Stomach (tissue), 9 donors: ENCODE data around the gene ELOVL1. TPM values are rescaled to one million over a fixed set of nuclear protein-coding genes. Genes with fewer than 3 reads are reported as not detected.
A peak's percentile ranks its signal among the peaks of the same experiment; 100 is the strongest.

Experiments used
- DNase-seq, 2 donors: peaks; one replicate each; pipeline versions ENCODE4 v3.0.0 to v3.0.0-alpha.2; 2013 to 2019
- H3K27ac ChIP-seq, 5 donors: fragments of 200-600 bp in 4 of 5; sonication (generic) in 4 of 5; one replicate each; pipeline ENCODE4 v1.5.1; 2013 to 2019; ENCODE audit warnings: mild to moderate bottlenecking in 1 of 5, moderate library complexity in 1 of 5
- H3K27me3 ChIP-seq, 3 donors: fragments of 200-600 bp; sonication (generic); one replicate each; pipeline ENCODE4 v1.5.1; 2017 to 2019; ENCODE audit warnings: mixed run types in 1 of 3
- H3K36me3 ChIP-seq, 4 donors: fragments of 200-600 bp; sonication (generic); 1 replicate in 3 of 4; 2 replicates in 1 of 4; pipeline ENCODE4 v1.5.1; 2016 to 2019
- H3K4me1 ChIP-seq, 4 donors: fragments of 200-600 bp; sonication (generic); one replicate each; pipeline ENCODE4 v1.5.1; 2016 to 2019
- H3K4me3 ChIP-seq, 4 donors: fragments of 200-600 bp; sonication (generic) in 3 of 4; one replicate each; pipeline ENCODE4 v1.5.1; 2016 to 2019; ENCODE audit warnings: mild to moderate bottlenecking in 1 of 4
- H3K9me3 ChIP-seq, 4 donors: fragments of 200-600 bp; sonication (generic); one replicate each; pipeline ENCODE4 v1.5.1; 2016 to 2019
- CTCF ChIP-seq, 7 experiments: fragments of 450-650 bp in 4 of 7; fragments of 200-600 bp in 3 of 7; sonication (generic) in 3 of 7; IDR thresholded peaks; one replicate each; pipeline ENCODE4 v1.5.1; 2016 to 2019; ENCODE audit warnings: antibody characterized with exemption in 7 of 7, control low read depth in 2 of 7, mild to moderate bottlenecking in 1 of 7
- EP300 ChIP-seq: sonication (generic); formaldehyde crosslinking; IDR thresholded peaks from one replicate; pipeline ENCODE4 v1.6.1; 2017; ENCODE audit warnings: antibody characterized with exemption
- POLR2A ChIP-seq, 4 donors: fragments of 450-650 bp; IDR thresholded peaks; one replicate each; pipeline ENCODE4 v1.6.1; 2016; ENCODE audit warnings: antibody characterized with exemption in 4 of 4, control low read depth in 2 of 4, mild to moderate bottlenecking in 1 of 4, moderate library complexity in 1 of 4
- POLR2AphosphoS5 ChIP-seq, 3 donors: sonication (generic); formaldehyde crosslinking; IDR thresholded peaks; one replicate each; pipeline ENCODE4 v1.6.1; 2016; ENCODE audit warnings: antibody characterized with exemption in 3 of 3
- WGBS, 5 donors: extraction: QIAGEN DNeasy Blood & Tissue Kit in 3 of 5; methylation state at CpG; one replicate each; pipeline versions ENCODE4 v1.1.5 to v1.1.7; 2013 to 2018; 5-methylcytosine and 5-hydroxymethylcytosine counted together
- intact Hi-C: fragments of 100-400 bp; cut with DNase I; formaldehyde crosslinking; loops from one replicate; pipeline ENCODE4 v1.15.1; 2023; ENCODE audit warnings: low total_unique reads
- polyA plus RNA-seq, 3 donors: library from polyadenylated mRNA; stranded (reverse); fragments of 200-250 nt; gene quantifications; one replicate each; pipeline ENCODE4 v1.2.3, GENCODE V29; 2013
- total RNA-seq, 5 donors: library from RNA; depleted of rRNA; stranded (reverse); fragments of >200 nt; gene quantifications; one replicate each; pipeline versions ENCODE4 v1.1.0 to v1.2.3, GENCODE V29; 2014 to 2016
- donor health status: healthy with polysubstance abuse.
- donor health status: Bipolar disorder and iron deficiency.
- donor health status: healthy.

Gene ELOVL1
- total and polyA plus RNA-seq, 8 donors, result 7.6 to 109 (median 55.7) TPM

GRCh38 chr1:43329995-43330751 is 37.6 kb downstream of the ELOVL1 start:
- Histone ChIP-seq H3K9me3 (peaks cover 0 to 14% (median 8%) of the 10 kb centered on the region in 4 donors), H3K4me1 (peaks cover 0 to 11% (median 3%) of the 10 kb centered on the region in 4 donors), H3K27ac (peak overlapping the region in 1 of 5 donors; percentile 7), H3K27me3 (no peaks in the 10 kb centered on the region), H3K36me3 (no peaks in the 10 kb centered on the region), H3K4me3 (no peak overlapping the region)
- WGBS, 5 donors, result 43 to 55% (median 54%) methylated on average over 6 of the region's 6 CpGs
- DNase-seq, result peak in 1 of 2 donors; percentile 77
- TF ChIP-seq POLR2AphosphoS5 (IDR thresholded peaks at IDR 0.05), result no peak
- TF ChIP-seq EP300, result no peak
- no peak for TF ChIP-seq POLR2A (IDR thresholded peaks at IDR 0.05)
- no peak for TF ChIP-seq CTCF (IDR thresholded peaks at IDR 0.05)
- intact Hi-C loops, result no loop called here

GRCh38 chr1:43327549-43328292 is 40.1 kb downstream of the ELOVL1 start:
- Histone ChIP-seq H3K27me3 (no peaks in the 10 kb centered on the region), H3K27ac (no peak overlapping the region), H3K9me3 (peaks cover 0 to 20% (median 12%) of the 10 kb centered on the region in 4 donors), H3K36me3 (no peaks in the 10 kb centered on the region), H3K4me1 (peaks cover 0 to 11% (median 3%) of the 10 kb centered on the region in 4 donors), H3K4me3 (no peak overlapping the region)
- 95 to 98% (median 95%) methylated on average over 1 of the region's 1 CpG for WGBS, 5 donors
- intact Hi-C loops, result no loop called here
- TF ChIP-seq POLR2A (IDR thresholded peaks at IDR 0.05) (no peak), CTCF (IDR thresholded peaks at IDR 0.05) (no peak), EP300 (no peak), POLR2AphosphoS5 (IDR thresholded peaks at IDR 0.05) (no peak)
- no peak for DNase-seq

- no peak for DNase-seq
- intact Hi-C loops, result no loop called here
- H3K36me3 ChIP-seq, result no peaks in the 10 kb centered on the region
- no peaks in the 10 kb centered on the region for H3K27me3 ChIP-seq
- peaks cover 0 to 10% (median 3%) of the 10 kb centered on the region in 4 donors for H3K4me1 ChIP-seq
- TF ChIP-seq POLR2A (IDR thresholded peaks at IDR 0.05) (no peak), POLR2AphosphoS5 (IDR thresholded peaks at IDR 0.05) (no peak), CTCF (IDR thresholded peaks at IDR 0.05) (no peak), EP300 (no peak)
- no peak overlapping the region for H3K27ac ChIP-seq
- H3K9me3 ChIP-seq, result peaks cover 0 to 20% (median 12%) of the 10 kb centered on the region in 4 donors
- H3K4me3 ChIP-seq, result no peak overlapping the region
Measured at GRCh38 chr1:43325381-43325780, 42.4 kb downstream of the ELOVL1 start.

- TF ChIP-seq POLR2A (IDR thresholded peaks at IDR 0.05), result no peak
- TF ChIP-seq POLR2AphosphoS5 (IDR thresholded peaks at IDR 0.05), result no peak
- TF ChIP-seq CTCF (IDR thresholded peaks at IDR 0.05), result no peak
- no peak for TF ChIP-seq EP300
- Histone ChIP-seq H3K27me3 (no peaks in the 10 kb centered on the region), H3K9me3 (peaks cover 0 to 20% (median 12%) of the 10 kb centered on the region in 4 donors), H3K4me3 (no peak overlapping the region), H3K36me3 (no peaks in the 10 kb centered on the region), H3K4me1 (peaks cover 0 to 4% (median 0%) of the 10 kb centered on the region in 4 donors), H3K27ac (no peak overlapping the region)
- intact Hi-C loops, result no loop called here
- DNase-seq, result no peak
- WGBS, 5 donors, result 88 to 100% (median 95%) methylated on average over 1 of the region's 1 CpG
Measured at GRCh38 chr1:43324810-43325209, 43.0 kb downstream of the ELOVL1 start.
